HepG2 (cell line): ENCODE measurements around the gene GRIN3B. TPM values are rescaled to one million over a fixed set of nuclear protein-coding genes. Genes with fewer than 3 reads are reported as not detected.

Experiments used
- BCL6 ChIP-seq: IDR thresholded peaks from 2 replicates; pipeline ENCODE4 v1.6.1; 2016; ENCODE audit warnings: missing genetic modification reagents, missing compliant biosample characterization
- FOSL2 ChIP-seq: sonication (generic); formaldehyde crosslinking; IDR thresholded peaks from 2 replicates; pipeline ENCODE4 v1.4.0; 2020; ENCODE audit warnings: missing genetic modification reagents
- TGIF2 ChIP-seq: IDR thresholded peaks from 2 replicates; pipeline ENCODE4 v1.6.1; 2016; ENCODE audit warnings: control low read depth, missing compliant biosample characterization
- ZBTB8A ChIP-seq: sonication (generic); formaldehyde crosslinking; IDR thresholded peaks from 2 replicates; pipeline ENCODE4 v1.4.0; 2020; ENCODE audit warnings: mild to moderate bottlenecking, low read depth, missing genetic modification reagents, borderline replicate concordance
- ZNF567 ChIP-seq: sonication (generic); formaldehyde crosslinking; IDR thresholded peaks from 2 replicates; pipeline ENCODE4 v1.8.1; 2023; ENCODE audit warnings: mild to moderate bottlenecking, missing genetic modification reagents, borderline replicate concordance
- ZNF629 ChIP-seq: sonication (generic); formaldehyde crosslinking; conservative IDR thresholded peaks from 2 replicates; pipeline ENCODE4 v1.5.0; 2020; ENCODE audit warnings: missing genetic modification reagents
- polyA plus RNA-seq, 8 experiments: library from polyadenylated mRNA; depleted of rRNA in 3 of 8; stranded (reverse) in 7 of 8; unstranded in 1 of 8; fragments of >200 nt; fragmentation: Illumina TruSeq in 4 of 8; extraction: Trizol in 4 of 8; gene quantifications; 2 replicates each; pipeline versions ENCODE4 v1.2.1 to v1.2.3, GENCODE V29; 2011 to 2016; ENCODE audit warnings: low read depth in 4 of 8, missing spikeins in 1 of 8, mixed read lengths in 1 of 8; ENCODE audit not compliant: insufficient read depth in 1 of 8
- total RNA-seq, 5 experiments: library from RNA; depleted of rRNA; stranded (reverse); fragments of >200 nt; fragmentation: Illumina TruSeq; extraction: Trizol; gene quantifications; 2 replicates each; pipeline ENCODE4 v1.2.3, GENCODE V29; 2016; ENCODE audit warnings: low read depth in 1 of 5
- TF ChIP-seq, protein P1 (sequence below): sonication (generic); formaldehyde crosslinking; IDR thresholded peaks from 2 replicates; pipeline ENCODE4 v1.4.0; 2020; ENCODE audit warnings: missing genetic modification reagents
- TF ChIP-seq, protein P2 (sequence below): sonication (generic); formaldehyde crosslinking; IDR thresholded peaks from 2 replicates; pipeline ENCODE4 v1.4.0; 2020; ENCODE audit warnings: missing genetic modification reagents, borderline replicate concordance

Gene GRIN3B
- total and polyA plus RNA-seq, 2 of the 13 experiments (the other 11 are each of a cell fraction or from before 2014, with no cell fraction given): 0.07 to 0.20 TPM

DNA sequence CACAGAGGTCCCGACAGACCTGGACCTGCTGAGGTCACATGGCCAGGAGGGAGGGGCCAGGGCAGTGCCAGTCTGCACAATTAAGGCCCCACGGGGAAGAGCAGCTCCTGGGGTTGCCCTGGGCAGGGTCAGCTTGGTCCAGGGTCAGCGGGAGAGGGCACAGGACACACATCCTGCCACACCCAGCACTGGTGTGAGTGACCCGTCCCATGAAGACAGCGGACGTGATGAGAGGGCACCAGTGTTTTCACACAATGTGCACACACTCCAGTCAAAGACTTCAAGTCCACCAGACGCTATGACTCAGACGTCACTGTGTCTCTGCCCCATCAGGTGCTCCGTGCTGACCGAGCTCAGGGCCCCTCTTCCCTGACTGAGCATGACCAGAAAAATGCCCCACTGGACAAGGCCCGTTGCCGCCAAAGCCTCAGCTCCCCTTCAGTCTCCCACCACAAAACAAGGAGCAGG lies 16.5 kb downstream of the GRIN3B start (continued):
- peak; percentile 47; the same call in 1 of the 2 replicates for TF ChIP-seq FOSL2 (CRISPR knock-in tag)
- no peak for TF ChIP-seq BCL6 (CRISPR knock-in tag)
- peak; percentile 30; the same call in 1 of the 2 replicates for TF ChIP-seq TGIF2
- TF ChIP-seq, protein P1, sequence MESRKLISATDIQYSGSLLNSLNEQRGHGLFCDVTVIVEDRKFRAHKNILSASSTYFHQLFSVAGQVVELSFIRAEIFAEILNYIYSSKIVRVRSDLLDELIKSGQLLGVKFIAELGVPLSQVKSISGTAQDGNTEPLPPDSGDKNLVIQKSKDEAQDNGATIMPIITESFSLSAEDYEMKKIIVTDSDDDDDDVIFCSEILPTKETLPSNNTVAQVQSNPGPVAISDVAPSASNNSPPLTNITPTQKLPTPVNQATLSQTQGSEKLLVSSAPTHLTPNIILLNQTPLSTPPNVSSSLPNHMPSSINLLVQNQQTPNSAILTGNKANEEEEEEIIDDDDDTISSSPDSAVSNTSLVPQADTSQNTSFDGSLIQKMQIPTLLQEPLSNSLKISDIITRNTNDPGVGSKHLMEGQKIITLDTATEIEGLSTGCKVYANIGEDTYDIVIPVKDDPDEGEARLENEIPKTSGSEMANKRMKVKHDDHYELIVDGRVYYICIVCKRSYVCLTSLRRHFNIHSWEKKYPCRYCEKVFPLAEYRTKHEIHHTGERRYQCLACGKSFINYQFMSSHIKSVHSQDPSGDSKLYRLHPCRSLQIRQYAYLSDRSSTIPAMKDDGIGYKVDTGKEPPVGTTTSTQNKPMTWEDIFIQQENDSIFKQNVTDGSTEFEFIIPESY (CRISPR knock-in tag): peak; percentile 47; the same call in 1 of the 2 replicates
- no peak for TF ChIP-seq ZBTB8A (CRISPR knock-in tag)
- no peak for TF ChIP-seq ZNF567
- TF ChIP-seq ZNF629 (CRISPR knock-in tag): no peak
- TF ChIP-seq, protein P2, sequence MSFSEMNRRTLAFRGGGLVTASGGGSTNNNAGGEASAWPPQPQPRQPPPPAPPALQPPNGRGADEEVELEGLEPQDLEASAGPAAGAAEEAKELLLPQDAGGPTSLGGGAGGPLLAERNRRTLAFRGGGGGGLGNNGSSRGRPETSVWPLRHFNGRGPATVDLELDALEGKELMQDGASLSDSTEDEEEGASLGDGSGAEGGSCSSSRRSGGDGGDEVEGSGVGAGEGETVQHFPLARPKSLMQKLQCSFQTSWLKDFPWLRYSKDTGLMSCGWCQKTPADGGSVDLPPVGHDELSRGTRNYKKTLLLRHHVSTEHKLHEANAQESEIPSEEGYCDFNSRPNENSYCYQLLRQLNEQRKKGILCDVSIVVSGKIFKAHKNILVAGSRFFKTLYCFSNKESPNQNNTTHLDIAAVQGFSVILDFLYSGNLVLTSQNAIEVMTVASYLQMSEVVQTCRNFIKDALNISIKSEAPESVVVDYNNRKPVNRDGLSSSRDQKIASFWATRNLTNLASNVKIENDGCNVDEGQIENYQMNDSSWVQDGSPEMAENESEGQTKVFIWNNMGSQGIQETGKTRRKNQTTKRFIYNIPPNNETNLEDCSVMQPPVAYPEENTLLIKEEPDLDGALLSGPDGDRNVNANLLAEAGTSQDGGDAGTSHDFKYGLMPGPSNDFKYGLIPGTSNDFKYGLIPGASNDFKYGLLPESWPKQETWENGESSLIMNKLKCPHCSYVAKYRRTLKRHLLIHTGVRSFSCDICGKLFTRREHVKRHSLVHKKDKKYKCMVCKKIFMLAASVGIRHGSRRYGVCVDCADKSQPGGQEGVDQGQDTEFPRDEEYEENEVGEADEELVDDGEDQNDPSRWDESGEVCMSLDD (CRISPR knock-in tag): no peak
- TF ChIP-seq, all 625 proteins: peak for 7
